Measurements from ENCODE around the gene NT5C2.
A peak's percentile ranks its signal among the peaks of the same experiment; 100 is the strongest.

The NT5C2 gene

GRCh38 chr10:103041391-103041790, 151.7 kb downstream of the NT5C2 start:
- TF ChIP-seq TOX (CRISPR knock-in tag; IDR thresholded peaks at IDR 0.05; ENCODE audit: borderline replicate concordance) (no peak), PPARA (CRISPR knock-in tag; IDR thresholded peaks at IDR 0.05; ENCODE audit: borderline replicate concordance) (no peak), ZC3H10 (CRISPR knock-in tag; IDR thresholded peaks at IDR 0.05) (no peak), OSR1 (CRISPR knock-in tag; IDR thresholded peaks at IDR 0.05) (no peak), ESRRG (CRISPR knock-in tag; IDR thresholded peaks at IDR 0.05) (no peak), CSDC2 (CRISPR knock-in tag; IDR thresholded peaks at IDR 0.05) (no peak), ZFP30 (CRISPR knock-in tag; IDR thresholded peaks at IDR 0.05) (no peak), SNAI2 (CRISPR knock-in tag; IDR thresholded peaks at IDR 0.05) (no peak), ARNTL (CRISPR knock-in tag; IDR thresholded peaks at IDR 0.05; ENCODE audit: borderline replicate concordance, low read depth) (no peak), ISL1 (CRISPR knock-in tag; IDR thresholded peaks at IDR 0.05) (no peak), GLIS3 (CRISPR knock-in tag; IDR thresholded peaks at IDR 0.05) (no peak), ZFP3 (CRISPR knock-in tag; IDR thresholded peaks at IDR 0.05) (no peak), ZNF8 (CRISPR knock-in tag; IDR thresholded peaks at IDR 0.05) (no peak), ZNF70 (CRISPR knock-in tag; IDR thresholded peaks at IDR 0.05) (no peak), TSHZ2 (CRISPR knock-in tag; IDR thresholded peaks at IDR 0.05) (no peak), CREB5 (CRISPR knock-in tag; IDR thresholded peaks at IDR 0.05; ENCODE audit: low read depth) (no peak), ZNF565 (CRISPR knock-in tag; conservative IDR thresholded peaks at IDR 0.05; ENCODE audit: low read depth) (no peak), POU6F1 (CRISPR knock-in tag; IDR thresholded peaks at IDR 0.05; ENCODE audit: borderline replicate concordance, low read depth) (no peak)

GRCh38 chr10:103040418-103040817, 152.7 kb downstream of the NT5C2 start:
- TF ChIP-seq RARB (CRISPR knock-in tag; IDR thresholded peaks at IDR 0.05), result no peak
- TF ChIP-seq GLIS3 (CRISPR knock-in tag; IDR thresholded peaks at IDR 0.05), result no peak
- no peak for TF ChIP-seq ZC3H10 (CRISPR knock-in tag; IDR thresholded peaks at IDR 0.05)
- no peak for TF ChIP-seq POU6F1 (CRISPR knock-in tag; IDR thresholded peaks at IDR 0.05; ENCODE audit: borderline replicate concordance, low read depth)
- no peak for TF ChIP-seq ZNF70 (CRISPR knock-in tag; IDR thresholded peaks at IDR 0.05)
- no peak for TF ChIP-seq ZNF565 (CRISPR knock-in tag; conservative IDR thresholded peaks at IDR 0.05; ENCODE audit: low read depth)
- no peak for TF ChIP-seq PPARA (CRISPR knock-in tag; IDR thresholded peaks at IDR 0.05; ENCODE audit: borderline replicate concordance)
- no peak for TF ChIP-seq ISL1 (CRISPR knock-in tag; IDR thresholded peaks at IDR 0.05)
- TF ChIP-seq OSR1 (CRISPR knock-in tag; IDR thresholded peaks at IDR 0.05), result no peak
- no peak for TF ChIP-seq SNAI2 (CRISPR knock-in tag; IDR thresholded peaks at IDR 0.05)
- ATAC-seq, result 0 out of 3 replicates have a peak, but pooled peaks have one; percentile 32

More at GRCh38 chr10:103041391-103041790, 151.7 kb downstream of the NT5C2 start:
- no peak for ATAC-seq

- no peak for ATAC-seq
- no peak for TF ChIP-seq ISL1 (CRISPR knock-in tag; IDR thresholded peaks at IDR 0.05)
- TF ChIP-seq ESRRG (CRISPR knock-in tag; IDR thresholded peaks at IDR 0.05), result no peak
- TF ChIP-seq SNAI2 (CRISPR knock-in tag; IDR thresholded peaks at IDR 0.05), result no peak
- no peak for TF ChIP-seq TOX (CRISPR knock-in tag; IDR thresholded peaks at IDR 0.05; ENCODE audit: borderline replicate concordance)
- TF ChIP-seq GLIS3 (CRISPR knock-in tag; IDR thresholded peaks at IDR 0.05), result no peak
- no peak for TF ChIP-seq ARNTL (CRISPR knock-in tag; IDR thresholded peaks at IDR 0.05; ENCODE audit: borderline replicate concordance, low read depth)
- no peak for TF ChIP-seq CREB5 (CRISPR knock-in tag; IDR thresholded peaks at IDR 0.05; ENCODE audit: low read depth)
- no peak for TF ChIP-seq ZNF565 (CRISPR knock-in tag; conservative IDR thresholded peaks at IDR 0.05; ENCODE audit: low read depth)
- TF ChIP-seq BACH2 (CRISPR knock-in tag; IDR thresholded peaks at IDR 0.05; ENCODE audit: borderline replicate concordance), result no peak
- no peak for TF ChIP-seq ZC3H10 (CRISPR knock-in tag; IDR thresholded peaks at IDR 0.05)
- no peak for TF ChIP-seq RARB (CRISPR knock-in tag; IDR thresholded peaks at IDR 0.05)
- TF ChIP-seq ZNF70 (CRISPR knock-in tag; IDR thresholded peaks at IDR 0.05), result no peak
- no peak for TF ChIP-seq PATZ1 (CRISPR knock-in tag; IDR thresholded peaks at IDR 0.05; ENCODE audit: borderline replicate concordance)
- no peak for TF ChIP-seq ZNF8 (CRISPR knock-in tag; IDR thresholded peaks at IDR 0.05)
- TF ChIP-seq ZFP3 (CRISPR knock-in tag; IDR thresholded peaks at IDR 0.05), result no peak
- TF ChIP-seq TCF4 (CRISPR knock-in tag; IDR thresholded peaks at IDR 0.05; ENCODE audit: borderline replicate concordance), result no peak
- TF ChIP-seq TSHZ2 (CRISPR knock-in tag; IDR thresholded peaks at IDR 0.05), result no peak
Measured at GRCh38 chr10:103038570-103038969, 154.5 kb downstream of the NT5C2 start.
